SK-N-MC (cell line): ENCODE measurements around the gene XRN2.

Source experiments
- DNase-seq: peaks from one replicate; pipeline ENCODE4 v3.0.0-alpha.2; 2011; ENCODE audit warnings: low read depth, low spot score
- H3K27ac ChIP-seq: fragments of 200-600 bp; sonication (generic); 2 replicates; pipeline ENCODE4 v1.5.1; 2016; ENCODE audit warnings: mixed run types
- H3K36me3 ChIP-seq: fragments of 200-600 bp; sonication (generic); 2 replicates; pipeline ENCODE4 v1.6.1; 2017; ENCODE audit warnings: antibody characterized with exemption, low read length, mixed read lengths; ENCODE audit not compliant: insufficient read depth
- H3K4me3 ChIP-seq: fragments of 200-600 bp; sonication (generic); 2 replicates; pipeline ENCODE4 v1.5.1; 2016
- H3K9ac ChIP-seq: fragments of 200-600 bp; sonication (generic); 2 replicates; pipeline ENCODE4 v1.8.0; 2017; ENCODE audit warnings: mixed run types, mixed read lengths; ENCODE audit not compliant: insufficient read length
- H3K9me3 ChIP-seq: fragments of 200-600 bp; sonication (generic); 2 replicates; pipeline ENCODE4 v1.6.1; 2017; ENCODE audit warnings: low read depth, mild to moderate bottlenecking, antibody characterized with exemption, low read length, moderate library complexity, mixed read lengths
- EZH2 ChIP-seq: fragments of 200-600 bp; sonication (generic); IDR thresholded peaks from one replicate; pipeline ENCODE4 v1.6.1; 2017; ENCODE audit warnings: antibody characterized with exemption
- FOXP2 ChIP-seq: optimal IDR thresholded peaks from 2 replicates; pipeline ENCODE3; 2011; ENCODE audit warnings: mild to moderate bottlenecking, moderate library complexity; ENCODE audit not compliant: insufficient read depth; ENCODE audit errors: extremely low read length, control extremely low read depth
- POLR2AphosphoS5 ChIP-seq: IDR thresholded peaks from 2 replicates; pipeline ENCODE4 v1.6.1; 2012; ENCODE audit warnings: mild to moderate bottlenecking, low read depth, low read length, borderline replicate concordance

XRN2 gene

DNA sequence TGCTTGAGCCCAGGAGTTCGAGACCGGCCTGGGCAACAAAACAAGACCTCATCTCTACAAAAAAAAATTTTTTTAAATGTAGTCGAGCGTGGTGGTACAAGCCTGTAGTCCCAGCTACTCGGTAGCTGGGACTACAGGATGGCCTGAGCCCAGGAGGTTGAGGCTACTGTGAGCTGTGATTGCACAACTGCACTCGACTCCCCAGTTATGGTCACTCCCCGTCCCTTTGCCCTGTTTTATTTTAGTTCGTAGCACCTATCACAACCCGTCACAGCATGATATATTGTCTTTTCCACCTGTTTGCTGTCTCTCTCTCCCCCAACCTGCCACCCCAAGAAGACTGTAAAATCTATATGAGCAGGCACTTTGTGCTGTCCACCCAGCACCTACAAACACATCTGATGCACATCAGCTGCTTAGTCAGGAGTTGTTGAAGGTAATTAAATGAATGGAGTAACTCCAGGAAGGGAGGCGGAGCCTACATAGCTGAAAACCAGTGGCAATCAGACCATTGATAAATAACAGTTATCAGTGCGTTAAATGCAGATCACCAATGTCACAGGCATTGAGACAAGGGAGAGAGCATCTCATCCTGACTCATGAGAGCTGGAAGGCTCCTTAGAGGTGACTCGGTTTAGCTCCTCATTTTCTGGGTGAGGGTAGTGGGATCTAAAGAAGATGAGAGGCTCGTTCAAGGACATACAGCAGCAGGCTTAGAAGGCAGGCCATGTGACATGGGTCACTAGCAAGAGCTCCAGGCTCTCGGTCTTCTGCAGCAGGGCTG, 14.4 kb upstream of the XRN2 start:
- DNase-seq = no peak
- no peak overlapping the region for H3K27ac ChIP-seq
- no peak overlapping the region for H3K4me3 ChIP-seq
- TF ChIP-seq POLR2AphosphoS5 (no peak), FOXP2 (no peak), EZH2 (no peak)
- H3K9me3 ChIP-seq = no peaks in the 10 kb centered on the region
- H3K9ac ChIP-seq = no peak overlapping the region
- no peaks in the 10 kb centered on the region for H3K36me3 ChIP-seq

DNA sequence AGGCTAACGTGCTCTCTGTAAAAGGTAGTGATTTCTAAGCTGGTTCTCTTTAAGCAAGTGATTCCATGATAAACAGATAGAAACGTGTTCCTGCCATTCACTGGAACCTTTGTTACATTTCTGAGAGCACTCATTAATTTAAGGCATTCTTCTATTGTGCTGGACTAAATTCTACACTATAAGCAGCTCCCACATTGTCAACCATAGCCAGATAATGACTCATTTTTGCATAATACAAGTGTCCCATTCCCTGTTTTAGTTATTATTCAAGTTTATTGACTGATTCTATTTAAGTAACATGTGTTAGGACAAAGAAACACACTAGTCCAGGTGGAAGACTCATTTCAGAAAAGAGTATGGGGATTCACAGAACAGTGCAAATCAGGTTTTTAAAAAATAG, 13.5 kb upstream of the XRN2 start:
- H3K27ac ChIP-seq = no peak overlapping the region
- no peak for DNase-seq
- H3K4me3 ChIP-seq = no peak overlapping the region
- no peak overlapping the region for H3K9ac ChIP-seq
- H3K36me3 ChIP-seq = no peaks in the 10 kb centered on the region
- TF ChIP-seq EZH2 (no peak), FOXP2 (no peak), POLR2AphosphoS5 (no peak)
- H3K9me3 ChIP-seq = no peaks in the 10 kb centered on the region

DNA sequence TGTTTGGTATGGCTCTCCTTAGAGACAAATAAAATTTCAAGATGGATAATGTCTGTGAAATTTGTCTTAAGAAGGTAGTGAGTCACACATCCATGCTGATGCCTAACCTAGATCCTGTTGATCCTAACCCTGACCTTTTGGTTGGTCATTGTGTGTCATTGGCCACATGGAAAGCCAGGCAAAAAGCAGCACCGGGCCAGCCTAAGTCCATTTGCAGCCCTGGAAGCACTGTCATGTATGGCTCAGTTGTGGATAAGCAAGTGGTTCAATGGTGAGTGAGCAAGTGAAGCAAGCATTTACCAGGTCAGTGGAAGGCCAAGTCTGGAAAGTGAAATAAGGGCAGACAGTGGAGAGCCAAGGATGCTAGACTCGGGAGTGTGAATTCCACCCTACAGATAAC, 12.1 kb upstream of the XRN2 start:
- no peak for DNase-seq
- no peaks in the 10 kb centered on the region for H3K9me3 ChIP-seq
- no peak overlapping the region for H3K9ac ChIP-seq
- H3K27ac ChIP-seq = no peak overlapping the region
- no peak overlapping the region for H3K4me3 ChIP-seq
- H3K36me3 ChIP-seq = no peaks in the 10 kb centered on the region
- TF ChIP-seq FOXP2 = no peak
- no peak for TF ChIP-seq EZH2
- TF ChIP-seq POLR2AphosphoS5 = no peak

DNA sequence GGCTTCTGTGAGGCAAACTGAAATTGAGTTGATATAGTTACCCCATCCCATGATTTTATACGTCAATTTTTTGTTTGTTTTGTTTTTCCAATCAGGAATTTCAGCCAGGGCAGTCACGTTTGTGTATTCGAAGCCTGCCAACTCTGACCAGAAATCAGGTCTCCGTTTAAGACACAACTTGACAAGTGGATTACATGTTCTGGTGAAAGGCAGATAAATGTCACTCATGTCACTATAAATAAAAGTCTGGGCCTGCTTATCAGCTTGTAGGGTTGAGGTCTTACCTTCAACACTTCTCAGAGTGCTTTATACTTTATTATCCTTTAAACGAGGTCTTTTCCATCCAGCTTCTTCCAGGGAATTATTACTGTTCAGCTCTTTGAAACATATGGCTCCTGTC, 8.4 kb upstream of the XRN2 start:
- no peak for DNase-seq
- no peaks in the 10 kb centered on the region for H3K36me3 ChIP-seq
- no peaks in the 10 kb centered on the region for H3K9me3 ChIP-seq
- no peak overlapping the region for H3K9ac ChIP-seq
- no peak for TF ChIP-seq POLR2AphosphoS5
- no peak for TF ChIP-seq FOXP2
- TF ChIP-seq EZH2 = no peak
- H3K4me3 ChIP-seq = no peak overlapping the region
- no peak overlapping the region for H3K27ac ChIP-seq

DNA sequence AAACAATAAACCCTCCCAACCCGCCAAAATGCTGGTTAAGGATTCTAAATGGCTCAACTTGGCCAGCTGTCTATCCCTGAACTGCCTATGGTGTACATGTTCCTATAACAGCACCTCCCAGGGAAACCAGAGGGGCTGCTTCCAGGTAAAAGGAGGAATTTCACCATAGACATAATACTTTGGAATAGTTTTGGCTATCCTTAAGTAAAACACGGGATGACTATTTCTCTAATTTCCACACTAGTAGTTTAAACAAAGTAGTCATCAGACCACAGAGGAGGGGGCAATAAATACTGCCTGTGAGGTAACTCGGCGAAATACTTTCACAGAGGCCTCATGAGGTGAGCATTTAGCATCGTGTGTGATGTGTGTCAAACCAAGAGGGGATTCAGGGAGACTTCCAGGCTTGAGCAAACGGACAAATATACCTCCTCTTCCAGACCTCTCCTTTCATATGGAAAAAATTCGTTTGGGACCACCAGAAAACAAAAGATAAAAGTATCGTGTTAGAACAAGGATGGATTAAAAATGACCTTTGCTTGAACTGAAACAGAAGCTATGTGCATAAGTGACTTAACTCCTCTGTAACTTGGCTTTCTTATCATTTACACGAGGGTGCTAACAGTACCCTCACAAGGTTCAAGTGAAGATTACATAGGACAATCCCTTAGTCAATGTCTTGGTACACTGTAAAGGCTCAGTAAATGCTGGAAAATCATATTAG, 1.0 kb upstream of the XRN2 start:
- H3K27ac ChIP-seq = peak overlapping the region; percentile 96; the same call in 1 of the 2 replicates

DNA sequence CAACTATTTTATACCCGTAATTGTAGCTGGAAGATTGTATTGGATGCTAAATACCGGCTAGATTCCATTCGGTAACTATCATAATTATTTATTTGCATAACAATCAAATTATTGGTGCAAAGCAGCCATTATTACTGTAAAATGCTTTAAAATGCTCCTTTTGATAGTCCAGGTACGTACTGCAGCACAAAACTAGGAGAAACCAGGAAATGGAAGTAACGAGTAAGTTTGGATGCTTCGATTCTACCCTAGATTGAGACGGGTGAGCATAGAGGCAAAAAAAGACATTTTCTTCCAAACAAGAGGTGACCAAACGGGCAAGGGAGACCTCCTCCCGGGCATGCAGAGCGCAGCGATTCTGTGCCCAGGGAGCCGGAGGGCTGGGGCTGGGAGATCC, 469 bp upstream of the XRN2 start:
- Histone ChIP-seq H3K9me3 (no peaks in the 10 kb centered on the region), H3K27ac (peak overlapping the region; percentile 96), H3K36me3 (peaks cover 25% of the 10 kb centered on the region), H3K4me3 (peak overlapping the region; percentile 94), H3K9ac (peak overlapping the region; percentile 97)
- DNase-seq = no peak
- TF ChIP-seq EZH2 (no peak), POLR2AphosphoS5 (no peak), FOXP2 (no peak)

More for the DNA sequence above, 1.0 kb upstream of the XRN2 start:
- TF ChIP-seq POLR2AphosphoS5 (no peak; the same call in 1 of the 2 replicates), FOXP2 (no peak), EZH2 (no peak)
- no peak for DNase-seq
- Histone ChIP-seq H3K9me3 (no peaks in the 10 kb centered on the region), H3K36me3 (peaks cover 21% of the 10 kb centered on the region), H3K4me3 (peak overlapping the region; percentile 94), H3K9ac (peak overlapping the region; percentile 97)

DNA sequence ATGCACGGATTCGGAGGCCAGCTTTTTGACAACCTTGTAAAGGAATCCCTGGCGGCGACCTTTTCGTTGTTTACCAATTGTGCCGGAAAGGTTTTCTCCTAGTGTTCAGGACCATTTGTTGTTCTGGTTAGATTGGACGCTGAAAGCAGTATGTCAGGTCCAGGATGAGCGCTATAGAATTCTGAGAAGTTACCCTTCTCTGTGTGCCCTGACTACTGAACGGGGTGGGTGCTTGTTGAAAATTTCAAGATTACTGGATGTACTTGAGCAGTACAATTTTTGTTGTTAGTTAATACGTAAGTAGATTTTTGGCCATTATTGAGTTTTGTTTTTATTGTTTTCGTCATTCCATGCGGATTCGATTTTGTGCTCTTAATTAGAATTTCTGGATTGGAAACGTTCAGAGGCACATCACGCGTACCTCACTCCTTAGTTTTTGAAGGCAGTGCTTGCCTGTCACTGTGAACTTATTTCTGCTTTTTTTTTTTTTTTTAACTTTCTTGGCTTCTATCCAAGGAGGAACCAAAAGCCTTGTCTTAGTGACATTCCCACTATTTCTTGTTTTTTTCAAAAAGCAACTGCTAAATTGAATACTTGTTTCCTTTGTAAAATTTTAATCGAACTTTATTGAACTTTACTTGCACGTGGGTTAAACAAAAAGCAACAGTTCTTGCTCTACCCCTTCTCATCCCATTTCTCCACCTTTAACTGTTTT, 898 bp downstream of the XRN2 start:
- Histone ChIP-seq H3K27ac (peak overlapping the region; percentile 96), H3K36me3 (peaks cover 36% of the 10 kb centered on the region), H3K4me3 (peak overlapping the region; percentile 94), H3K9me3 (no peaks in the 10 kb centered on the region; the same call in 1 of the 2 replicates), H3K9ac (peak overlapping the region; percentile 97)
- TF ChIP-seq FOXP2 (no peak), POLR2AphosphoS5 (no peak), EZH2 (no peak)
- no peak for DNase-seq

DNA sequence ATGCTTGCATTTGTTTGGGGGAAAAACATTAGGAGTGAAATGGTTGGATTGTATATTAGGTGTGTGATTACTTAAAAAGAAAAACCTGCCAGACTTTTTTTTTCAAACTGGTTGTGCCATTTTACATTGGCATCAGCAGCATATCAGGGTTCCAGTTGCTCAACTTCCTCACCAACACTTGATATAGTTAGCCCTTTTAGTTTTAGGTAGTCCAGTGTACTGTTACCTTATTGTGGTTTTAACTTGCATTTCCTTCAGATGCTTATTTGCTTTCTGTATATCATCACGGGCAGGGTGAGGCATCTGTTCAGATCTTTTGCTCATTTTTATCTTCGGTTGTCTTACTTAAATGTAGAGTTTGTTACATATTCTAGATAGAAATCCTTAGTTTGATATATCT, 5.2 kb downstream of the XRN2 start:
- TF ChIP-seq POLR2AphosphoS5 (no peak), EZH2 (no peak), FOXP2 (no peak)
- Histone ChIP-seq H3K4me3 (0 out of 2 replicates have a peak overlapping the region, but pooled peaks have one; percentile 36), H3K9me3 (peaks cover 9% of the 10 kb centered on the region; the same call in 1 of the 2 replicates), H3K27ac (no peak overlapping the region), H3K36me3 (peaks cover 71% of the 10 kb centered on the region), H3K9ac (no peak overlapping the region)
- DNase-seq = no peak
